Measurements from ENCODE around the gene DIAPH2.

DIAPH2 gene

DNA sequence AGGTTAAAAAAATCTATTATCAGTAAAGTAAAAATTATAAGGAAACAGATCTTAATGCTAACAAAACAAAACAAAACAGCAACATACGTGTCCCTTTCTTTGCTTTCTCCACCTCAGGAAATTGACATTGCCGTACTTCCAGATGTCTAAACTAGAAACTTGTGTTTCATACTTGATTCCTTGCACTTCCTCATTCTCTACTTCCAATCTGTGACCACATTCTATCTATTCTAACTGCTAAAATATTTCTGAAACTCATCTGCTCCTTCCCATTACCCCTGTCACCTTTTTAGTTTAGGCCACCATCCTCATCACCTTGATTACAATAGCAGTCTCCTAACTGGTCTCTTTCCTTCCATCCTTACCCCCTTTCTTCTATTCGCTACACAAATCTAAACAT lies 176.6 kb downstream of the DIAPH2 start:
- no peak for DNase-seq (ENCODE audit: low spot score)
- TF ChIP-seq, protein P1, sequence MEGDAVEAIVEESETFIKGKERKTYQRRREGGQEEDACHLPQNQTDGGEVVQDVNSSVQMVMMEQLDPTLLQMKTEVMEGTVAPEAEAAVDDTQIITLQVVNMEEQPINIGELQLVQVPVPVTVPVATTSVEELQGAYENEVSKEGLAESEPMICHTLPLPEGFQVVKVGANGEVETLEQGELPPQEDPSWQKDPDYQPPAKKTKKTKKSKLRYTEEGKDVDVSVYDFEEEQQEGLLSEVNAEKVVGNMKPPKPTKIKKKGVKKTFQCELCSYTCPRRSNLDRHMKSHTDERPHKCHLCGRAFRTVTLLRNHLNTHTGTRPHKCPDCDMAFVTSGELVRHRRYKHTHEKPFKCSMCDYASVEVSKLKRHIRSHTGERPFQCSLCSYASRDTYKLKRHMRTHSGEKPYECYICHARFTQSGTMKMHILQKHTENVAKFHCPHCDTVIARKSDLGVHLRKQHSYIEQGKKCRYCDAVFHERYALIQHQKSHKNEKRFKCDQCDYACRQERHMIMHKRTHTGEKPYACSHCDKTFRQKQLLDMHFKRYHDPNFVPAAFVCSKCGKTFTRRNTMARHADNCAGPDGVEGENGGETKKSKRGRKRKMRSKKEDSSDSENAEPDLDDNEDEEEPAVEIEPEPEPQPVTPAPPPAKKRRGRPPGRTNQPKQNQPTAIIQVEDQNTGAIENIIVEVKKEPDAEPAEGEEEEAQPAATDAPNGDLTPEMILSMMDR (IDR thresholded peaks at IDR 0.05; ENCODE audit: extremely low read depth, missing control alignments) = no peak

DNA sequence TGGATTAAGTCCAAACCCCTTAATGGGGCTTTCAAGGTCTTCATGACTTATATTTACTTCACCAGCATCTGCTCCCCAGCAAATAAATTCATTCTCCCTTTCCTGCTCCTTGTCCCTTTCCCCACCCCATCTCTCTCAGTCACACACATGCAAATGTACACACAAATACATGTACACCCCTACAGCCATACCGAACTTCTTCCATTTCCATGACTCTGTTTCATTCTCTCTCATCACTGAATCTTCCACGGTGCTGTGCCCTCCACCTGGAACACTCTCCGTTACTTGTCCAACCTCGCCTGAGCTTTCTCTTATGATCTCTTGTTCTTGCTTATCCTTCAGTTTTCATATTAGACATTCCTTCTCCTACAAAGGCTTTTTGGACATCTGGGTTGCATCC lies 177.0 kb downstream of the DIAPH2 start:
- TF ChIP-seq, protein P1 (IDR thresholded peaks at IDR 0.05; ENCODE audit: extremely low read depth, missing control alignments) = no peak
- no peak for DNase-seq (ENCODE audit: low spot score)

DNA sequence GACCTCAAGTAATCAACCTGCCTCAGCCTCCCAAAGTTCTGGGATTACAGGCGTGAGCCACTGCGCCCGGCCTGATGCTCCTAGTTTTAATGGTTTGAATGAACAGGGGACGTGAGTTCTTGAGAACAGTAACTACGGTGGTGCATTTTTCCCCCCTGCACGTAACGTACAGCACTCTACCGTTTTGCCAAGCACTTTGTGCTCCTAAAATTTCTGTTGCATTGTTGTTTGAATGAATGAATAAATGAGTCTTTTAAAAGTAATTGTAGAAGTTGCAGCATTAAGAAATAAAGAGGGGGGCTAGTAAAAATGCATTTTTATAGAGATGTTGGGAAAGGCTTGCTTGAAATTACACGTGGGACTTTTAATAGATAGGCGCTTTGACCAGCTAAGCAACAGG lies 199.0 kb downstream of the DIAPH2 start, which contains the start of gene RPA4:
RPA4 (plus strand) TSS at position 301 of the 400 bp plus-strand sequence. CDS start 403 bp downstream, outside the sequence.
- TF ChIP-seq, protein P1 (IDR thresholded peaks at IDR 0.05; ENCODE audit: extremely low read depth, missing control alignments) = no peak
- no peak for DNase-seq (ENCODE audit: low spot score)

DNA sequence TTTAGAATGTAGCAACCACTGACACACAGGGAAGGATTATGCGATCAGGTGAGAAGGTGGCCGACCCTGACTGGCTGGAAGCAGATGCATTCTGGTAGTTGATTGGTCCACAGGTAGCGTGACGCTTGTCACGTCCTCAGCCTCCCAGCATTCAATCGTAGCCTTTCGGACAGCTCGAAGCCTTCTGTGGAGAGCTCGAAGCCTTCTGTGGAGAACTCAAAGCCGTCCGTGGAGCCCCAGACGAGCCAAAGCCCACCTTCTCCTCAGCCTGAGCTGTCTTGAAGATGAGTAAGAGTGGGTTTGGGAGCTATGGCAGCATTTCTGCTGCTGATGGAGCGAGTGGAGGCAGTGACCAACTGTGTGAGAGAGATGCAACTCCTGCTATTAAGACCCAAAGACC lies 199.4 kb downstream of the DIAPH2 start:
- TF ChIP-seq, protein P1 (IDR thresholded peaks at IDR 0.05; ENCODE audit: extremely low read depth, missing control alignments) = no peak
- DNase-seq (ENCODE audit: low spot score) = no peak

DNA sequence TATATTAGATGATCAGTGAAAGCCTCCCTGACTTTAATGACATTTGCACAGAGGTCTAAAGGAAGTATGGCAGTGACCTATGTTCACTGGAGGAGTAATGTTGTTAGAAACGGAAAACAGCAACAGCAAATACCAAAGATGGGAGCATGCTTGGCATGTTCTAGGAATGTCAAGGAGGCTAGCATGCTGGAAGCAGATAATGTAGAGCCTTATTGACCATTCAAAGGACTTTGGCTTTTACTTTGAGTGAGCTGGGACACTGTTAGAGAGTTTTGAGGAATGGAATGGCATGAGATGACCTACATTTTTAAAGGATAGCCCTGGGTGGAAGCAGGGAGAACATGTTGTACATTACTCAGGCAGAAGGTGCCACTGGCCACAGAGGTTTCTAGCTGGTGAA lies 205.1 kb downstream of the DIAPH2 start:
- TF ChIP-seq, protein P1 (IDR thresholded peaks at IDR 0.05; ENCODE audit: extremely low read depth, missing control alignments) = no peak
- no peak for DNase-seq (ENCODE audit: low spot score)

DNA sequence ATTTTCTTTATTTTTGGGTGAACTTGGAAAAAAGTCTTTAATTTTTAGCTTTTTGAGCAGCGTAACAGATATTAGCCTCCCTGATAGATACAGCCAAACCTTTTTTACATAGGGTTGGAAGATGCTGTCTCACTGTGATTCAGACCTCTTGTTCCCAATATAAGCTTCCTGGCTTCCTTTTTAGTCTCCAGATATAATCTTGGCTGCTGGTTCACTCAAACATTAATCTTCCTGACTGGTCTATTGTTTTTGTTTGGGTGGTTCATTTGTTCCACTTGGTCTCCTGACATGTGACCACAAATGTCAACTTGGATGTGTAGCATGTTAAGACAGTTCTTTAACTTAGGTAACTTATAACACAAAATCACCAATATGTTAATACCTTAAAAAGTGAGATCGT lies 222.1 kb downstream of the DIAPH2 start:
- TF ChIP-seq, protein P1 (IDR thresholded peaks at IDR 0.05; ENCODE audit: extremely low read depth, missing control alignments) = no peak

DNA sequence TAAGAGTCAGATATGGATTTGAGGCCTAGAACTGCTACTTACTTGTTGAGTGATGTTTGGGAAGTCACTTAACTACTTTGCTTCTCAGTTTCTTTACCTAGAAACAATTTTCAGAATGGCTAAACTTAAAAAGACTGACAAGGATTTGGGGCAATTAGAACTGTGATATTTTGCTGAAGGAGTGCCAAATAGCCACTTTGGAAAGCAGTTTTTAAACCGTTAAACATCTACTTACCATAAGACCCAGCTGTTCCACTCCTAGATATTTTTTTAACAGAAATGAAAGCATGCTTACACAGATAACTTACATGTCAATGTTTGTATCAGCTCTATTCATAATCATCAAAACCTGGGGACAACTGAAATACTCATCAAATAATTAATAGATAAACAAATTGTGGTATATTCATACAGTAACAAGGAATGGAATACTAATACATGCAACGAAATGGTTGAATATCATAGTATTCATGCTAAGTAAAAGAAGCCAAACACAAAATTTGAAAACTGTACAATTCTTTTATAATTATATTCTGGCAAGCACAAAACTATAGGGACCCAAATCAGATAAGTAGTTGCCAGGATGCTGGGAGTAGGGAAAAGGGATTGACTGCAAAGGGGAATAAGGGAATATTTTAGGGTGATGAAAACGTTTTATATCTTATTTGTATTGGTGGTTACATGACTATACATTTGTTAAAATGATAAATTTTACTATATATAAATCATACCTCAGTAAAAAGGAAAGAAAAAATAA lies 223.1 kb downstream of the DIAPH2 start:
- DNase-seq (ENCODE audit: low spot score) = no peak
- TF ChIP-seq, protein P1 (IDR thresholded peaks at IDR 0.05; ENCODE audit: extremely low read depth, missing control alignments) = no peak

More for the DNA sequence above, 222.1 kb downstream of the DIAPH2 start:
- no peak for DNase-seq (ENCODE audit: low spot score)

Data from GM20000 (cell line).